HFF-Myc (cell line): ENCODE measurements around the gene TCERG1L.

Experiments
- DNase-seq: peaks from one replicate; pipeline ENCODE4 v3.0.0-alpha.2; 2011; ENCODE audit warnings: low read depth; ENCODE audit errors: extremely low read depth
- H3K4me3 ChIP-seq: replicated peaks from 2 replicates; pipeline ENCODE4 v1.5.1; 2011; ENCODE audit warnings: low read depth, mild to moderate bottlenecking, control low read depth, low read length
- TF ChIP-seq, protein P1 (sequence below): IDR thresholded peaks from 2 replicates; pipeline ENCODE4 v1.5.1; 2012; ENCODE audit warnings: mild to moderate bottlenecking, low read depth, low read length, control low read depth; ENCODE audit errors: missing control alignments

The TCERG1L gene

DNA sequence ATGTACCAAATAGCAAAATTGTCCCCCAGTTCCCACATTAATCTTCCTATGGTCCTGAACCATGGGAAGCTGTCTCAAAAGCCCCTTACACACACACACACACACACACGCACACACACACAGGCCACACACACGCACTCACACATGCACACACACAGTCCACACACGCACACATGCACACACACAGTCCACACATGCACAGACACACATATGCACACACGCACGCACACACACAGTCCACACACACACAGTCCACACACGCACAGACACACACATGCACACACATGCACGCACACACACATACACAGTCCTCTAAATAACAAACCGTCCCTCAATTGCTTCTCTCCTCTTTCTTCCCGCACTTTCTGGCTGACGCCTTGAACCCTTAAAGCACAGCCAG lies 265.3 kb downstream of the TCERG1L start:
- TF ChIP-seq, protein P1, sequence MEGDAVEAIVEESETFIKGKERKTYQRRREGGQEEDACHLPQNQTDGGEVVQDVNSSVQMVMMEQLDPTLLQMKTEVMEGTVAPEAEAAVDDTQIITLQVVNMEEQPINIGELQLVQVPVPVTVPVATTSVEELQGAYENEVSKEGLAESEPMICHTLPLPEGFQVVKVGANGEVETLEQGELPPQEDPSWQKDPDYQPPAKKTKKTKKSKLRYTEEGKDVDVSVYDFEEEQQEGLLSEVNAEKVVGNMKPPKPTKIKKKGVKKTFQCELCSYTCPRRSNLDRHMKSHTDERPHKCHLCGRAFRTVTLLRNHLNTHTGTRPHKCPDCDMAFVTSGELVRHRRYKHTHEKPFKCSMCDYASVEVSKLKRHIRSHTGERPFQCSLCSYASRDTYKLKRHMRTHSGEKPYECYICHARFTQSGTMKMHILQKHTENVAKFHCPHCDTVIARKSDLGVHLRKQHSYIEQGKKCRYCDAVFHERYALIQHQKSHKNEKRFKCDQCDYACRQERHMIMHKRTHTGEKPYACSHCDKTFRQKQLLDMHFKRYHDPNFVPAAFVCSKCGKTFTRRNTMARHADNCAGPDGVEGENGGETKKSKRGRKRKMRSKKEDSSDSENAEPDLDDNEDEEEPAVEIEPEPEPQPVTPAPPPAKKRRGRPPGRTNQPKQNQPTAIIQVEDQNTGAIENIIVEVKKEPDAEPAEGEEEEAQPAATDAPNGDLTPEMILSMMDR, result no peak

DNA sequence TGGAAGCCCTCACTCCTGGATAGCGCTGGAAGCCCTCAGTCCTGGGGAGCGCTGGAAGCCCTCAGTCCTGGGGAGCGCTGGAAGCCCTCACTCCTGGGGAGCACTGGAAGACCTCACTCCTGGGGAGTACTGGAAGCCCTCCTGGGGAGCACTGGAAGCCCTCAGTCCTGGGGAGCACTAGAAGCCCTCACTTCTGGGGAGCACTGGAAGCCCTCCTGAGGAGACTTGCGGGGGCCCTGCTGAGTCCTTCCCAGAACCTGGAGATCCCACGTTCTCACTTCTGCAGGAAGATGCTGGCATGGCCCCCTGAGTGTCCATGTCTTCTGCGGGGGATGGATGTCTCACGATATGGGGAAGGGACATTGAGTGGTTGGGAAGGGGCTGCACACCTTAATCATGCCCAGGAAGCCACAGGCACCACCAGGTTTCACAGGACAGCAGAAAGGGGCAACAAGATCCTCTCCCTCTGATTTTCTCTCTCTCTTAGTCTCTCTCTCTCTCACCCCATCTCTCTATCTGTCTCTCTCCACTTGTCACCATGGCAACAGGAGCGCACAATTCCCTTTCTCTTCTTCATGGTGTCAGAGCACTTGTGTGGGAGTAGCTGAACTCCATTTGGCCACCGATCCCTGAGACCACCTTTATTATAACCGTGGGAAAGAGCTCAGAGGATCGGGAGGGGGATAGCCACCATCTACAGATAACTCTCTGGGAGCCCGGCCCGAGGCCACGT lies 267.0 kb downstream of the TCERG1L start:
- TF ChIP-seq, protein P1, result no peak
- no peak for DNase-seq
- H3K4me3 ChIP-seq, result no peak overlapping the region

More for the DNA sequence above, 265.3 kb downstream of the TCERG1L start:
- H3K4me3 ChIP-seq, result no peak overlapping the region
- DNase-seq, result no peak

DNA sequence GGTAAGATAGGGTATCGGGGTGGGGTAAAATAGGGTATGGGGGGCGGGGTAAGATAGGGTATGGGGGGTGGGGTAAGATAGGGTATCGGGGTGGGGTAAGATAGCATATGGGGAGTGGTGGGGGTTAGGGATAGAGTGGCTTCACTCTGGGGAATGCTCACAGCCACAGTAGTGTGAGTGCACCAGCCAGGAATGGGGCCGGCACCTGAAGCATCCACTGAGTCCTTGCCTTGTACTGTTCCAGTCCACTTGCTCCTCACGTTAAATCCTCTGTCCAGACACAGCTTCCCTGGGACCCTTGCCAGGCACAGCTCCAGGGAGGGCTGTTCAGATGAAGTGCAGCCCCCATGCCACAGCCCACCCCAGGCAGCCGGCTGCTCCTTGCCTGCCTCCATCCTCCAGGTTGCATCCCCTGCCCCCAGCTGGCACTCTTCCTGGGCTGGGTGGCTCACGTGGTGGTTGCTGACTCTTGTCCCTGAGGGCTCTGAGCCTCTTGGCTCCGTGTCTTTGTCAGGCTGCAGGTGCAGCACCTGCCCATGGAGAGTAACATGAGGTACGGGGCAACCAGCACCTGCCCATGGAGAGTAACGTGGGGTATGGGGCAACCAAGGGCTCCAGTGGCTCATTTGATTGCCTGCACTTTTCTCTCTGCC lies 268.4 kb downstream of the TCERG1L start:
- DNase-seq, result no peak
- H3K4me3 ChIP-seq, result no peak overlapping the region
- TF ChIP-seq, protein P1, result no peak
